HepG2 (cell line): ENCODE results near the gene RFXAP. TPM values are rescaled to one million over a fixed set of nuclear protein-coding genes. Genes with fewer than 3 reads are reported as not detected.

Experiments used
- ARNT ChIP-seq: fragments of 450-650 bp; IDR thresholded peaks from 2 replicates; pipeline ENCODE4 v1.6.1; 2017
- GATAD1 ChIP-seq: IDR thresholded peaks from 2 replicates; pipeline ENCODE4 v1.6.1; 2016; ENCODE audit warnings: missing genetic modification reagents, missing compliant biosample characterization
- GLMP ChIP-seq: sonication (generic); formaldehyde crosslinking; IDR thresholded peaks from 2 replicates; pipeline ENCODE4 v1.9.0; 2021; ENCODE audit warnings: missing genetic modification reagents, mild to moderate bottlenecking, borderline replicate concordance
- HOXD1 ChIP-seq: sonication (generic); formaldehyde crosslinking; IDR thresholded peaks from 2 replicates; pipeline ENCODE4 v1.5.0; 2020; ENCODE audit warnings: missing genetic modification reagents
- KDM2A ChIP-seq: sonication (generic); formaldehyde crosslinking; IDR thresholded peaks from 2 replicates; pipeline ENCODE4 v1.4.0; 2020; ENCODE audit warnings: low read depth, missing genetic modification reagents, borderline replicate concordance
- MIXL1 ChIP-seq: IDR thresholded peaks from 2 replicates; pipeline ENCODE4 v1.6.1; 2016
- ONECUT2 ChIP-seq: sonication (generic); formaldehyde crosslinking; IDR thresholded peaks from 2 replicates; pipeline ENCODE4 v1.4.0; 2020; ENCODE audit warnings: missing genetic modification reagents
- TBL1XR1 ChIP-seq: fragments of 150-350 bp; IDR thresholded peaks from 2 replicates; pipeline ENCODE4 v1.6.1; 2014; ENCODE audit warnings: borderline replicate concordance, low read length; ENCODE audit not compliant: partially characterized antibody
- YY1 ChIP-seq: IDR thresholded peaks from 2 replicates; pipeline ENCODE4 v1.6.1; 2011; ENCODE audit warnings: low read length, low read depth, moderate library complexity, mild to moderate bottlenecking; ENCODE audit not compliant: insufficient read depth, insufficient replicate concordance
- ZNF10 ChIP-seq: sonication (generic); formaldehyde crosslinking; IDR thresholded peaks from 2 replicates; pipeline ENCODE4 v1.4.0; 2020; ENCODE audit warnings: mild to moderate bottlenecking, low read depth, missing genetic modification reagents, borderline replicate concordance
- ZNF136 ChIP-seq: sonication (generic); formaldehyde crosslinking; IDR thresholded peaks from 2 replicates; pipeline ENCODE4 v1.8.1; 2022; ENCODE audit warnings: low read depth, mild to moderate bottlenecking, moderate library complexity, missing genetic modification reagents
- ZNF251 ChIP-seq: sonication (generic); formaldehyde crosslinking; IDR thresholded peaks from 2 replicates; pipeline ENCODE4 v1.9.0; 2021; ENCODE audit warnings: mild to moderate bottlenecking, missing genetic modification reagents
- ZNF33B ChIP-seq: sonication (generic); formaldehyde crosslinking; IDR thresholded peaks from 2 replicates; pipeline ENCODE4 v1.5.1; 2020; ENCODE audit warnings: mild to moderate bottlenecking, missing genetic modification reagents
- ZNF512B ChIP-seq: sonication (generic); formaldehyde crosslinking; IDR thresholded peaks from 2 replicates; pipeline ENCODE4 v1.5.1; 2020; ENCODE audit warnings: missing genetic modification reagents, mild to moderate bottlenecking, borderline replicate concordance
- ZNF547 ChIP-seq: sonication (generic); formaldehyde crosslinking; IDR thresholded peaks from 2 replicates; pipeline ENCODE4 v1.5.1; 2020; ENCODE audit warnings: mild to moderate bottlenecking, missing genetic modification reagents
- ZNF737 ChIP-seq: sonication (generic); formaldehyde crosslinking; IDR thresholded peaks from 2 replicates; pipeline ENCODE4 v1.5.0; 2020; ENCODE audit warnings: missing genetic modification reagents, mild to moderate bottlenecking, borderline replicate concordance
- ZNF740 ChIP-seq: sonication (generic); formaldehyde crosslinking; IDR thresholded peaks from 2 replicates; pipeline ENCODE4 v1.4.0; 2020; ENCODE audit warnings: missing genetic modification reagents
- ZNF746 ChIP-seq: sonication (generic); formaldehyde crosslinking; IDR thresholded peaks from 2 replicates; pipeline ENCODE4 v1.8.0; 2022; ENCODE audit warnings: mild to moderate bottlenecking, missing genetic modification reagents
- ZNF770 ChIP-seq: sonication (generic); formaldehyde crosslinking; IDR thresholded peaks from 2 replicates; pipeline ENCODE4 v1.5.0; 2020; ENCODE audit warnings: mild to moderate bottlenecking, missing genetic modification reagents
- ZNF883 ChIP-seq: sonication (generic); formaldehyde crosslinking; IDR thresholded peaks from 2 replicates; pipeline ENCODE4 v1.5.1; 2020; ENCODE audit warnings: mild to moderate bottlenecking, missing genetic modification reagents; ENCODE audit errors: not compliant biosample characterization
- ZSCAN5A ChIP-seq: sonication (generic); formaldehyde crosslinking; IDR thresholded peaks from 2 replicates; pipeline ENCODE4 v1.8.0; 2022; ENCODE audit warnings: mild to moderate bottlenecking, missing genetic modification reagents, borderline replicate concordance
- polyA plus RNA-seq, 8 experiments: library from polyadenylated mRNA; depleted of rRNA in 3 of 8; stranded (reverse) in 7 of 8; unstranded in 1 of 8; fragments of >200 nt; fragmentation: Illumina TruSeq in 4 of 8; extraction: Trizol in 4 of 8; gene quantifications; 2 replicates each; pipeline versions ENCODE4 v1.2.1 to v1.2.3, GENCODE V29; 2011 to 2016; ENCODE audit warnings: low read depth in 4 of 8, missing spikeins in 1 of 8, mixed read lengths in 1 of 8; ENCODE audit not compliant: insufficient read depth in 1 of 8
- total RNA-seq, 5 experiments: library from RNA; depleted of rRNA; stranded (reverse); fragments of >200 nt; fragmentation: Illumina TruSeq; extraction: Trizol; gene quantifications; 2 replicates each; pipeline ENCODE4 v1.2.3, GENCODE V29; 2016; ENCODE audit warnings: low read depth in 1 of 5

The RFXAP gene
- total and polyA plus RNA-seq, 2 of the 13 experiments (the other 11 are each of a cell fraction or from before 2014, with no cell fraction given), result 1.8 to 7.9 TPM

GRCh38 chr13:36818804-36819738 lies at the start of gene RFXAP (continued):
- TF ChIP-seq ZNF883 (CRISPR knock-in tag) (no peak), ZNF251 (CRISPR knock-in tag) (no peak), GATAD1 (peak; percentile 72), ZNF746 (no peak), ARNT (no peak), HOXD1 (CRISPR knock-in tag) (no peak), ZNF136 (CRISPR knock-in tag) (no peak), ZNF10 (CRISPR knock-in tag) (no peak), KDM2A (peak; percentile 74), GLMP (no peak), ZNF740 (CRISPR knock-in tag) (no peak), ZNF33B (CRISPR knock-in tag) (no peak), ZNF770 (peak; percentile 58), ZNF737 (CRISPR knock-in tag) (no peak), ZSCAN5A (no peak), YY1 (peak; percentile 24), TBL1XR1 (peak; percentile 11), MIXL1 (CRISPR knock-in tag) (no peak), ZNF512B (CRISPR knock-in tag) (0 out of 2 replicates have a peak, but pooled peaks have one; percentile 25), ZNF547 (CRISPR knock-in tag) (no peak), ONECUT2 (CRISPR knock-in tag) (no peak)
